HepG2 (cell line): ENCODE data around the gene SLC41A3. TPM values are rescaled to one million over a fixed set of nuclear protein-coding genes. Genes with fewer than 3 reads are reported as not detected.
A peak's percentile ranks its signal among the peaks of the same experiment; 100 is the strongest.

Source experiments
- ARNTL ChIP-seq: sonication (generic); formaldehyde crosslinking; IDR thresholded peaks from 2 replicates; pipeline ENCODE4 v1.4.0; 2020; ENCODE audit warnings: mild to moderate bottlenecking, missing genetic modification reagents
- BCL6 ChIP-seq: IDR thresholded peaks from 2 replicates; pipeline ENCODE4 v1.6.1; 2016; ENCODE audit warnings: missing genetic modification reagents, missing compliant biosample characterization
- GABPB1 ChIP-seq: IDR thresholded peaks from 2 replicates; pipeline ENCODE4 v1.6.1; 2016; ENCODE audit warnings: mild to moderate bottlenecking, missing genetic modification reagents, moderate library complexity, missing compliant biosample characterization
- IKZF5 ChIP-seq: IDR thresholded peaks from 2 replicates; pipeline ENCODE4 v1.6.1; 2018; ENCODE audit warnings: missing genetic modification reagents, mild to moderate bottlenecking, missing compliant biosample characterization
- MED1 ChIP-seq: sonication (generic); formaldehyde crosslinking; IDR thresholded peaks from 2 replicates; pipeline ENCODE4 v1.4.0; 2020; ENCODE audit warnings: missing genetic modification reagents
- MIXL1 ChIP-seq: IDR thresholded peaks from 2 replicates; pipeline ENCODE4 v1.6.1; 2016
- MXI1 ChIP-seq: IDR thresholded peaks from 3 replicates; pipeline ENCODE4 v1.6.1; 2012; ENCODE audit warnings: low read depth, low read length, inconsistent platforms, borderline replicate concordance
- POGZ ChIP-seq: sonication (generic); formaldehyde crosslinking; IDR thresholded peaks from 2 replicates; pipeline ENCODE4 v1.4.0; 2020; ENCODE audit warnings: mild to moderate bottlenecking, missing genetic modification reagents
- RCOR2 ChIP-seq: IDR thresholded peaks from 2 replicates; pipeline ENCODE4 v1.6.1; 2016; ENCODE audit warnings: missing biosample characterization, missing genetic modification reagents
- REL ChIP-seq: sonication (generic); formaldehyde crosslinking; conservative IDR thresholded peaks from 2 replicates; pipeline ENCODE4 v1.8.0; 2022; ENCODE audit warnings: mild to moderate bottlenecking, missing genetic modification reagents, moderate library complexity
- SKI ChIP-seq: fragments of 450-650 bp; IDR thresholded peaks from one replicate; pipeline ENCODE4 v1.6.1; 2018; ENCODE audit warnings: mild to moderate bottlenecking; ENCODE audit not compliant: partially characterized antibody
- SNAI1 ChIP-seq: sonication (generic); formaldehyde crosslinking; IDR thresholded peaks from 2 replicates; pipeline ENCODE4 v1.5.0; 2020; ENCODE audit warnings: mild to moderate bottlenecking, missing genetic modification reagents, borderline replicate concordance
- SOX13 ChIP-seq, 3 experiments: fragments of 450-650 bp in 1 of 3; sonication (generic) in 1 of 3; formaldehyde crosslinking in 1 of 3; IDR thresholded peaks in 2 of 3; conservative IDR thresholded peaks in 1 of 3; 2 replicates each; pipeline versions ENCODE4 v1.5.0 to v1.6.1; 2016 to 2020; ENCODE audit warnings: antibody characterized with exemption in 1 of 3, mild to moderate bottlenecking in 1 of 3, missing compliant biosample characterization in 1 of 3, missing genetic modification reagents in 1 of 3, moderate library complexity in 1 of 3
- SPEN ChIP-seq: sonication (generic); formaldehyde crosslinking; IDR thresholded peaks from 2 replicates; pipeline ENCODE4 v1.5.1; 2020; ENCODE audit warnings: low read depth, mild to moderate bottlenecking, missing genetic modification reagents
- TIGD3 ChIP-seq: sonication (generic); formaldehyde crosslinking; IDR thresholded peaks from 2 replicates; pipeline ENCODE4 v1.5.1; 2020; ENCODE audit warnings: mild to moderate bottlenecking, missing genetic modification reagents, borderline replicate concordance
- ZFY ChIP-seq: sonication (generic); formaldehyde crosslinking; IDR thresholded peaks from 2 replicates; pipeline ENCODE4 v1.4.0; 2020; ENCODE audit warnings: missing genetic modification reagents
- ZKSCAN8 ChIP-seq: IDR thresholded peaks from 2 replicates; pipeline ENCODE4 v1.6.1; 2016; ENCODE audit warnings: borderline replicate concordance, missing genetic modification reagents, missing compliant biosample characterization
- ZNF878 ChIP-seq: sonication (generic); formaldehyde crosslinking; IDR thresholded peaks from 2 replicates; pipeline ENCODE4 v1.8.1; 2023; ENCODE audit warnings: mild to moderate bottlenecking, missing genetic modification reagents, moderate library complexity
- polyA plus RNA-seq, 8 experiments: library from polyadenylated mRNA; depleted of rRNA in 3 of 8; stranded (reverse) in 7 of 8; unstranded in 1 of 8; fragments of >200 nt; fragmentation: Illumina TruSeq in 4 of 8; extraction: Trizol in 4 of 8; gene quantifications; 2 replicates each; pipeline versions ENCODE4 v1.2.1 to v1.2.3, GENCODE V29; 2011 to 2016; ENCODE audit warnings: low read depth in 4 of 8, missing spikeins in 1 of 8, mixed read lengths in 1 of 8; ENCODE audit not compliant: insufficient read depth in 1 of 8
- total RNA-seq, 5 experiments: library from RNA; depleted of rRNA; stranded (reverse); fragments of >200 nt; fragmentation: Illumina TruSeq; extraction: Trizol; gene quantifications; 2 replicates each; pipeline ENCODE4 v1.2.3, GENCODE V29; 2016; ENCODE audit warnings: low read depth in 1 of 5
- TF ChIP-seq, protein P1 (sequence below): sonication (generic); formaldehyde crosslinking; IDR thresholded peaks from 2 replicates; pipeline ENCODE4; 2020; ENCODE audit warnings: missing genetic modification reagents, mild to moderate bottlenecking, borderline replicate concordance
- TF ChIP-seq, protein P2 (sequence below): sonication (generic); formaldehyde crosslinking; IDR thresholded peaks from 2 replicates; pipeline ENCODE4 v1.4.0; 2020; ENCODE audit warnings: missing genetic modification reagents

Gene SLC41A3
- total and polyA plus RNA-seq, 2 of the 13 experiments (the other 11 are each of a cell fraction or from before 2014, with no cell fraction given), result 26.0 to 71.1 TPM

GRCh38 chr3:126056681-126057500 lies 27.0 kb downstream of the SLC41A3 start (continued):
- TF ChIP-seq, protein P1, sequence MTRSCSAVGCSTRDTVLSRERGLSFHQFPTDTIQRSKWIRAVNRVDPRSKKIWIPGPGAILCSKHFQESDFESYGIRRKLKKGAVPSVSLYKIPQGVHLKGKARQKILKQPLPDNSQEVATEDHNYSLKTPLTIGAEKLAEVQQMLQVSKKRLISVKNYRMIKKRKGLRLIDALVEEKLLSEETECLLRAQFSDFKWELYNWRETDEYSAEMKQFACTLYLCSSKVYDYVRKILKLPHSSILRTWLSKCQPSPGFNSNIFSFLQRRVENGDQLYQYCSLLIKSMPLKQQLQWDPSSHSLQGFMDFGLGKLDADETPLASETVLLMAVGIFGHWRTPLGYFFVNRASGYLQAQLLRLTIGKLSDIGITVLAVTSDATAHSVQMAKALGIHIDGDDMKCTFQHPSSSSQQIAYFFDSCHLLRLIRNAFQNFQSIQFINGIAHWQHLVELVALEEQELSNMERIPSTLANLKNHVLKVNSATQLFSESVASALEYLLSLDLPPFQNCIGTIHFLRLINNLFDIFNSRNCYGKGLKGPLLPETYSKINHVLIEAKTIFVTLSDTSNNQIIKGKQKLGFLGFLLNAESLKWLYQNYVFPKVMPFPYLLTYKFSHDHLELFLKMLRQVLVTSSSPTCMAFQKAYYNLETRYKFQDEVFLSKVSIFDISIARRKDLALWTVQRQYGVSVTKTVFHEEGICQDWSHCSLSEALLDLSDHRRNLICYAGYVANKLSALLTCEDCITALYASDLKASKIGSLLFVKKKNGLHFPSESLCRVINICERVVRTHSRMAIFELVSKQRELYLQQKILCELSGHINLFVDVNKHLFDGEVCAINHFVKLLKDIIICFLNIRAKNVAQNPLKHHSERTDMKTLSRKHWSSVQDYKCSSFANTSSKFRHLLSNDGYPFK (CRISPR knock-in tag), result peak; percentile 37; the same call in 1 of the 2 replicates
- TF ChIP-seq TIGD3 (CRISPR knock-in tag), result no peak
- TF ChIP-seq MXI1, result peak; percentile 51; the same call in 1 of the 3 replicates
- TF ChIP-seq SOX13 (IDR thresholded peaks at IDR 0.05), result no peak
- TF ChIP-seq SOX13 (CRISPR knock-in tag; conservative IDR thresholded peaks at IDR 0.05 in 1 of 2, IDR thresholded peaks at IDR 0.05 in 1 of 2), result peak in 1 of 2 experiments; percentile 76; a peak in 2 of 4 replicates
- TF ChIP-seq ZKSCAN8, result peak; percentile 27; the same call in 1 of the 2 replicates
- no peak for TF ChIP-seq SNAI1 (CRISPR knock-in tag)
- peak; percentile 71 for TF ChIP-seq MED1 (CRISPR knock-in tag)
- peak; percentile 45 for TF ChIP-seq GABPB1 (CRISPR knock-in tag)
- TF ChIP-seq IKZF5 (CRISPR knock-in tag), result peak; percentile 43; the same call in 1 of the 2 replicates
- peak; percentile 55; the same call in 1 of the 2 replicates for TF ChIP-seq MIXL1 (CRISPR knock-in tag)
- peak; percentile 49; the same call in 1 of the 2 replicates for TF ChIP-seq BCL6 (CRISPR knock-in tag)
- TF ChIP-seq SKI, result peak; percentile 77
- TF ChIP-seq SPEN (CRISPR knock-in tag), result 0 out of 2 replicates have a peak, but pooled peaks have one; percentile 26
- TF ChIP-seq, protein P2, sequence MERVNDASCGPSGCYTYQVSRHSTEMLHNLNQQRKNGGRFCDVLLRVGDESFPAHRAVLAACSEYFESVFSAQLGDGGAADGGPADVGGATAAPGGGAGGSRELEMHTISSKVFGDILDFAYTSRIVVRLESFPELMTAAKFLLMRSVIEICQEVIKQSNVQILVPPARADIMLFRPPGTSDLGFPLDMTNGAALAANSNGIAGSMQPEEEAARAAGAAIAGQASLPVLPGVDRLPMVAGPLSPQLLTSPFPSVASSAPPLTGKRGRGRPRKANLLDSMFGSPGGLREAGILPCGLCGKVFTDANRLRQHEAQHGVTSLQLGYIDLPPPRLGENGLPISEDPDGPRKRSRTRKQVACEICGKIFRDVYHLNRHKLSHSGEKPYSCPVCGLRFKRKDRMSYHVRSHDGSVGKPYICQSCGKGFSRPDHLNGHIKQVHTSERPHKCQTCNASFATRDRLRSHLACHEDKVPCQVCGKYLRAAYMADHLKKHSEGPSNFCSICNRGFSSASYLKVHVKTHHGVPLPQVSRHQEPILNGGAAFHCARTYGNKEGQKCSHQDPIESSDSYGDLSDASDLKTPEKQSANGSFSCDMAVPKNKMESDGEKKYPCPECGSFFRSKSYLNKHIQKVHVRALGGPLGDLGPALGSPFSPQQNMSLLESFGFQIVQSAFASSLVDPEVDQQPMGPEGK (CRISPR knock-in tag), result 0 out of 2 replicates have a peak, but pooled peaks have one; percentile 17
- no peak for TF ChIP-seq ZNF878
- TF ChIP-seq REL, result no peak
- 0 out of 2 replicates have a peak, but pooled peaks have one; percentile 35 for TF ChIP-seq RCOR2 (CRISPR knock-in tag)
- peak; percentile 71 for TF ChIP-seq POGZ
- TF ChIP-seq ZFY (CRISPR knock-in tag), result peak; percentile 56; the same call in 1 of the 2 replicates
- TF ChIP-seq ARNTL (CRISPR knock-in tag), result 0 out of 2 replicates have a peak, but pooled peaks have one; percentile 28
